Smooth muscle cell of trachea (primary cell): ENCODE data around the gene SRD5A2. TPM values are rescaled to one million over a fixed set of nuclear protein-coding genes. Genes with fewer than 3 reads are reported as not detected.

Experiments used
- total RNA-seq: library from RNA; depleted of rRNA; stranded (reverse); fragments of >200 nt; gene quantifications from 2 replicates; pipeline ENCODE4 v1.2.1, GENCODE V29; 2014

The SRD5A2 gene, protein sequence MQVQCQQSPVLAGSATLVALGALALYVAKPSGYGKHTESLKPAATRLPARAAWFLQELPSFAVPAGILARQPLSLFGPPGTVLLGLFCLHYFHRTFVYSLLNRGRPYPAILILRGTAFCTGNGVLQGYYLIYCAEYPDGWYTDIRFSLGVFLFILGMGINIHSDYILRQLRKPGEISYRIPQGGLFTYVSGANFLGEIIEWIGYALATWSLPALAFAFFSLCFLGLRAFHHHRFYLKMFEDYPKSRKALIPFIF
- not detected in 2 replicates for total RNA-seq

DNA sequence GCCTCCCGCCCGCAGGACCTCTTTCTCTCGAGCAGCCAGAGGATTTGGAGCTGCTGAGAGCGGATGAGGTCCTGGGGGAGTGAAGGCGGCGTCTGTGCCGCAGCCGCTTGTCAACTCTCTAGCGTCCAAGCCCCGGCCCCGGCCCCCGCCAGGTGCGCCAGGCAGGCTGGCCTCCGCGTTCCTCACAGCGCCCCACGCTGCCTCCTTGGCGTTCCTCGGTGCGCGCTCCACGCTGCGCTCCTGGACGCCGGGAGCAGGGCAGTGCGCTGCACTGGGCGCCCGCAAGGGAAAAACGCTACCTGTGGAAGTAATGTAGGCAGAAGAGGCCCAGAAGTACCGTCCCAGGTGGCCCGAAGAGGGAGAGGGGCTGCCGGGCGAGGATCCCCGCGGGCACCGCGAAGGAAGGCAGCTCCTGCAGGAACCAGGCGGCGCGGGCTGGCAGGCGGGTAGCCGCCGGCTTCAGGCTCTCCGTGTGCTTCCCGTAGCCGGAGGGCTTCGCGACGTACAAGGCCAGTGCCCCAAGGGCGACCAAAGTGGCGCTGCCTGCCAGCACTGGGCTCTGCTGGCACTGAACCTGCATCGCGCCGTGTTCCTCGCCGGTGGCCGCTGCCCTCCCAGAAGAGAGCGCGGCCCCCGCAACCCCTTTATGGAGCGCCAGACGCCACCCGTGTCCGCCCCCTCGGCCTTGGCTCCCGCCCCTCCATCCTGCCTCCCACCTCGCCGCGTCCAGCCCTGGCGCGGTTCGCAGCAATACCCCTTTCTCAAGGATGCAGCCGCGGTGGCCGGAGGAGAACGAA lies at the start of gene SRD5A2:
Gene SRD5A2, minus strand, starts transcription at position 618 of the 797 bp plus-strand sequence. Its CDS starts 38 bp downstream, at position 580.

Other genes with a start within 250 kb of the SRD5A2 start
- 0.87 and 1.3 TPM in 2 replicates for gene XDH, start 166.2 kb downstream of the SRD5A2 start, total RNA-seq